OCI-LY1 (cell line): ENCODE data around the gene CFAP157.

Source experiments
- H2AFZ ChIP-seq: fragments of 200-600 bp; sonication (generic), shearing (Covaris generic); 2 replicates; pipeline ENCODE4 v1.6.0; 2014; ENCODE audit warnings: antibody characterized with exemption, mild to moderate bottlenecking, low read length
- H3F3A ChIP-seq: fragments of 200-600 bp; sonication (generic), shearing (Covaris generic); 2 replicates; pipeline ENCODE4 v1.6.0; 2014; ENCODE audit warnings: mild to moderate bottlenecking, antibody characterized with exemption, low read length, moderate library complexity; ENCODE audit not compliant: insufficient read depth
- H3K27ac ChIP-seq: fragments of 200-600 bp; sonication (generic); 2 replicates; pipeline ENCODE4 v1.5.1; 2014; ENCODE audit warnings: low read length, mixed run types, mild to moderate bottlenecking, low read depth; ENCODE audit not compliant: poor library complexity, severe bottlenecking
- H3K27me3 ChIP-seq: fragments of 200-600 bp; sonication (generic); 2 replicates; pipeline ENCODE4 v1.6.0; 2014; ENCODE audit warnings: antibody characterized with exemption, mild to moderate bottlenecking, low read length, moderate library complexity; ENCODE audit not compliant: insufficient read depth
- H3K36me3 ChIP-seq: fragments of 200-600 bp; sonication (generic); 2 replicates; pipeline ENCODE4 v1.6.1; 2014; ENCODE audit warnings: mild to moderate bottlenecking, antibody characterized with exemption, low read length, moderate library complexity, mixed read lengths; ENCODE audit not compliant: insufficient read depth
- H3K4me1 ChIP-seq: fragments of 200-600 bp; sonication (generic); 2 replicates; pipeline ENCODE4 v1.5.1; 2014; ENCODE audit warnings: mild to moderate bottlenecking, low read length, moderate library complexity; ENCODE audit not compliant: insufficient read depth, severe bottlenecking
- H3K4me2 ChIP-seq: fragments of 200-600 bp; sonication (generic), shearing (Covaris generic); 2 replicates; pipeline ENCODE4 v1.6.1; 2014; ENCODE audit warnings: low read length
- H3K4me3 ChIP-seq: fragments of 200-600 bp; sonication (generic); 2 replicates; pipeline ENCODE4 v1.5.1; 2014; ENCODE audit warnings: low read length, low read depth, mild to moderate bottlenecking, mixed read lengths; ENCODE audit not compliant: poor library complexity, severe bottlenecking
- H3K79me2 ChIP-seq: fragments of 200-600 bp; shearing (Covaris generic); 2 replicates; pipeline ENCODE4 v1.6.1; 2016; ENCODE audit warnings: mixed run types, low read length, mixed read lengths; ENCODE audit not compliant: insufficient read depth
- H3K9ac ChIP-seq: fragments of 200-600 bp; sonication (generic), shearing (Covaris generic); 2 replicates; pipeline ENCODE4 v1.6.1; 2014; ENCODE audit warnings: mild to moderate bottlenecking, low read length, mixed read lengths
- H3K9me2 ChIP-seq: fragments of 200-600 bp; sonication (generic), shearing (Covaris generic); 2 replicates; pipeline ENCODE4 v1.6.1; 2014; ENCODE audit warnings: low read depth, mild to moderate bottlenecking, low read length, mixed read lengths
- H3K9me3 ChIP-seq: fragments of 200-600 bp; shearing (Covaris generic); 2 replicates; pipeline ENCODE4 v1.6.1; 2014; ENCODE audit warnings: low read length, mixed read lengths
- H4K20me1 ChIP-seq: fragments of 200-600 bp; sonication (generic), shearing (Covaris generic); 2 replicates; pipeline ENCODE4 v1.6.0; 2016; ENCODE audit warnings: mild to moderate bottlenecking, low read length; ENCODE audit not compliant: insufficient read depth
- EZH2 ChIP-seq: fragments of 200-600 bp; sonication (generic), shearing (Covaris generic); IDR thresholded peaks from 2 replicates; pipeline ENCODE4 v1.8.0; 2017; ENCODE audit warnings: borderline replicate concordance, mixed run types, mild to moderate bottlenecking, antibody characterized with exemption, low read length, moderate library complexity, mixed read lengths
- TF ChIP-seq, protein P1 (sequence below): fragments of 200-600 bp; sonication (generic), shearing (Covaris generic); IDR thresholded peaks from 2 replicates; pipeline ENCODE4 v1.5.1; 2017; ENCODE audit warnings: mild to moderate bottlenecking, antibody characterized with exemption, low read length, moderate library complexity, mixed read lengths

The CFAP157 gene

DNA sequence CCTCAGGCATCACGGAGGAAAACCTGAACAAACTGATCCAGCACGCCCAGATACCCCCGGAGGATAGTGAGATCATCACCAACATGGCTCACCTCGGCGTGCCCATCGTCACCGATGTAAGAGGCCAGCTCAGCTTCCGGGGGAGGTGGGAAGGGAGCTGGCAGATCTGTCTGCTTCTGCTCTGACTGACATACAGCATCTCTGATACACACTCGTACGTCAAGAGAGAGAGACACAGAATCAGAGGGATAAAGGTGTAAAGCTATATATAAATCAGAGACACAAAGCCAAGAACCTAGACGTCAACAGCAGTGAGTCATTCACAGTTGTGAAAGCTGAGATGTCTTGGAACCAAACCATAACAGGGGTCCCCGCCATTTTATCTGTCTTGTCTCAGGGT lies 30.1 kb upstream of the CFAP157 start:
- Histone ChIP-seq H3K36me3 (no peaks in the 10 kb centered on the region), H3F3A (no peaks in the 10 kb centered on the region)

DNA sequence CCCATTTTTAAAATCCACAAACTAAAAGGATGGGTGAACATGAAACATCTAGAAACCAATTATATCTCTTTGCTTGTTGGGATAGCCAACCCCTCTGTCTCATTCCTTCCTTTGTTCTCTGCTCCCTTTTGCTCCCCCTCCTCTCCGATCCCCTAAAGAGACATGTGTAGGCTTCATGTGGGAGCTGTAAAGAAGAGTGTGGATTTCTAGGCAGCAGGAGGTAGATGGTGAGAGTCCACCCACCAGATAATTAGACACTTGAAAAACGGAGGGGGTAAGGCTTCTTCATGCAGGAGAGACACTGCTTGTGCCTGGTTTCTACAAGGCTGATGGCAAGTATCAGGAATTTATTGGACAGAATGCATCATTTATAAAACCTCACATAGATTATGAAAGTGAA lies 27.3 kb upstream of the CFAP157 start:
- Histone ChIP-seq H3K9ac (no peak overlapping the region), H2AFZ (no peak overlapping the region), H3K36me3 (no peaks in the 10 kb centered on the region), H3K27me3 (no peaks in the 10 kb centered on the region), H3K27ac (no peak overlapping the region), H3K4me2 (no peak overlapping the region), H4K20me1 (no peaks in the 10 kb centered on the region), H3F3A (no peaks in the 10 kb centered on the region), H3K4me1 (no peaks in the 10 kb centered on the region), H3K9me3 (no peaks in the 10 kb centered on the region), H3K4me3 (no peak overlapping the region), H3K79me2 (no peaks in the 10 kb centered on the region), H3K9me2 (no peaks in the 10 kb centered on the region)
- TF ChIP-seq EZH2, result no peak
- TF ChIP-seq, protein P1, sequence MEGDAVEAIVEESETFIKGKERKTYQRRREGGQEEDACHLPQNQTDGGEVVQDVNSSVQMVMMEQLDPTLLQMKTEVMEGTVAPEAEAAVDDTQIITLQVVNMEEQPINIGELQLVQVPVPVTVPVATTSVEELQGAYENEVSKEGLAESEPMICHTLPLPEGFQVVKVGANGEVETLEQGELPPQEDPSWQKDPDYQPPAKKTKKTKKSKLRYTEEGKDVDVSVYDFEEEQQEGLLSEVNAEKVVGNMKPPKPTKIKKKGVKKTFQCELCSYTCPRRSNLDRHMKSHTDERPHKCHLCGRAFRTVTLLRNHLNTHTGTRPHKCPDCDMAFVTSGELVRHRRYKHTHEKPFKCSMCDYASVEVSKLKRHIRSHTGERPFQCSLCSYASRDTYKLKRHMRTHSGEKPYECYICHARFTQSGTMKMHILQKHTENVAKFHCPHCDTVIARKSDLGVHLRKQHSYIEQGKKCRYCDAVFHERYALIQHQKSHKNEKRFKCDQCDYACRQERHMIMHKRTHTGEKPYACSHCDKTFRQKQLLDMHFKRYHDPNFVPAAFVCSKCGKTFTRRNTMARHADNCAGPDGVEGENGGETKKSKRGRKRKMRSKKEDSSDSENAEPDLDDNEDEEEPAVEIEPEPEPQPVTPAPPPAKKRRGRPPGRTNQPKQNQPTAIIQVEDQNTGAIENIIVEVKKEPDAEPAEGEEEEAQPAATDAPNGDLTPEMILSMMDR, result no peak

More for the DNA sequence above, 30.1 kb upstream of the CFAP157 start:
- H3K27me3 ChIP-seq, result no peaks in the 10 kb centered on the region
- TF ChIP-seq, protein P1, result no peak
- TF ChIP-seq EZH2, result no peak
- no peak overlapping the region for H2AFZ ChIP-seq
- H3K4me1 ChIP-seq, result no peaks in the 10 kb centered on the region
- no peaks in the 10 kb centered on the region for H3K9me2 ChIP-seq
- H3K27ac ChIP-seq, result no peak overlapping the region
- H3K79me2 ChIP-seq, result no peaks in the 10 kb centered on the region
- no peak overlapping the region for H3K9ac ChIP-seq
- no peaks in the 10 kb centered on the region for H4K20me1 ChIP-seq
- H3K4me3 ChIP-seq, result no peak overlapping the region
- H3K9me3 ChIP-seq, result no peaks in the 10 kb centered on the region
- H3K4me2 ChIP-seq, result no peak overlapping the region

DNA sequence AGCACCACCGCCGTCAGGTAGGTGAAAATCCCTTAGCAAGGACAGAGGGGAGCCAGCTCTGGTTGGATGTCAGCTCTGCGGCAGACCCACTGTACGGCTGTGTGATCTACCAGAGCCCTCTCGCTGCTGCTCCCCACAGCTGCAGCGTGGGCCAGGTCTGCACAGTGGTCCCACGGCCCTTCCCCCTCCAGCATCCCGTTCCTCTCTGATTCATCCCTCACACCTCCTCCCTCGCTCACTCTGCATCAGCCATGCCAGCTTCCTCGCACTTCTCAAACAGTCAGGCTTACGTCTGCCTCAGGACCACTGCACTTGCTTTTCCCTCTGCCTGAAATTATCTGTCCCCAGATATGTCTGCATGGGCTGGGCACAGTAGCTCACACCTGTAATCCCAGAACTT lies 26.6 kb upstream of the CFAP157 start:
- no peaks in the 10 kb centered on the region for H4K20me1 ChIP-seq
- TF ChIP-seq EZH2, result no peak
- TF ChIP-seq, protein P1, result no peak
- no peaks in the 10 kb centered on the region for H3F3A ChIP-seq
- no peak overlapping the region for H3K27ac ChIP-seq
- no peaks in the 10 kb centered on the region for H3K79me2 ChIP-seq
- H3K9me2 ChIP-seq, result no peaks in the 10 kb centered on the region
- H2AFZ ChIP-seq, result no peak overlapping the region
- H3K4me1 ChIP-seq, result no peaks in the 10 kb centered on the region
- H3K9me3 ChIP-seq, result no peaks in the 10 kb centered on the region
- H3K27me3 ChIP-seq, result no peaks in the 10 kb centered on the region
- no peak overlapping the region for H3K4me3 ChIP-seq
- H3K9ac ChIP-seq, result no peak overlapping the region
- H3K36me3 ChIP-seq, result no peaks in the 10 kb centered on the region
- no peak overlapping the region for H3K4me2 ChIP-seq
